ENCODE data around the gene CNGA2. TPM values are rescaled to one million over a fixed set of nuclear protein-coding genes. Genes with fewer than 3 reads are reported as not detected.

CNGA2 gene
- total RNA-seq, 1 donor from 2014 or later = not detected

DNA sequence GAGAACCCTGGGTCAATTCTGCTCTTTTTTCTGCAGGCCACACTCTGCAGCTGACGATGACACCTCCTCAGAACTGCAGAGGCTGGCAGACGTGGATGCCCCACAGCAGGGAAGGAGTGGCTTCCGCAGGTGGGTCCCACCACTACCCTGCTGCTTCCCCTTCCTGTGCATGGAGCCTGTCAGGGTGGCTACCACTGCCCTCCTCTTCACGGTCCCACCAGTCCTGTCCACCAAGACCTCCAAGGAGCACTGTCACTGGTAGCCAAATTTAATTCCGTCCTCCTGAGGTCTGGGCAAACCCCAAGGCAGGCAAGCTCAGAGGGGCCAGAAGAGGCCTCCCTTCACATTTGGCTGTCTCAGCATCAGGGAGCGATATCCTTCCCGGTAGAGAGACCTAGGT lies 4.2 kb downstream of the CNGA2 start:
- intact Hi-C loops (cut with DNase I) = no loop called here
- no peak overlapping the region for H3K27ac ChIP-seq
- DNase-seq (no peak), ATAC-seq (no peak)
- TF ChIP-seq, protein P1, sequence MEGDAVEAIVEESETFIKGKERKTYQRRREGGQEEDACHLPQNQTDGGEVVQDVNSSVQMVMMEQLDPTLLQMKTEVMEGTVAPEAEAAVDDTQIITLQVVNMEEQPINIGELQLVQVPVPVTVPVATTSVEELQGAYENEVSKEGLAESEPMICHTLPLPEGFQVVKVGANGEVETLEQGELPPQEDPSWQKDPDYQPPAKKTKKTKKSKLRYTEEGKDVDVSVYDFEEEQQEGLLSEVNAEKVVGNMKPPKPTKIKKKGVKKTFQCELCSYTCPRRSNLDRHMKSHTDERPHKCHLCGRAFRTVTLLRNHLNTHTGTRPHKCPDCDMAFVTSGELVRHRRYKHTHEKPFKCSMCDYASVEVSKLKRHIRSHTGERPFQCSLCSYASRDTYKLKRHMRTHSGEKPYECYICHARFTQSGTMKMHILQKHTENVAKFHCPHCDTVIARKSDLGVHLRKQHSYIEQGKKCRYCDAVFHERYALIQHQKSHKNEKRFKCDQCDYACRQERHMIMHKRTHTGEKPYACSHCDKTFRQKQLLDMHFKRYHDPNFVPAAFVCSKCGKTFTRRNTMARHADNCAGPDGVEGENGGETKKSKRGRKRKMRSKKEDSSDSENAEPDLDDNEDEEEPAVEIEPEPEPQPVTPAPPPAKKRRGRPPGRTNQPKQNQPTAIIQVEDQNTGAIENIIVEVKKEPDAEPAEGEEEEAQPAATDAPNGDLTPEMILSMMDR (IDR thresholded peaks at IDR 0.05) = no peak
- no peaks in the 10 kb centered on the region for H3K9me3 ChIP-seq
- no peaks in the 10 kb centered on the region for H3K36me3 ChIP-seq
- H3K4me1 ChIP-seq = no peaks in the 10 kb centered on the region
- H3K27me3 ChIP-seq (ENCODE audit: low read depth) = no peaks in the 10 kb centered on the region
- no peak overlapping the region for H3K4me3 ChIP-seq

DNA sequence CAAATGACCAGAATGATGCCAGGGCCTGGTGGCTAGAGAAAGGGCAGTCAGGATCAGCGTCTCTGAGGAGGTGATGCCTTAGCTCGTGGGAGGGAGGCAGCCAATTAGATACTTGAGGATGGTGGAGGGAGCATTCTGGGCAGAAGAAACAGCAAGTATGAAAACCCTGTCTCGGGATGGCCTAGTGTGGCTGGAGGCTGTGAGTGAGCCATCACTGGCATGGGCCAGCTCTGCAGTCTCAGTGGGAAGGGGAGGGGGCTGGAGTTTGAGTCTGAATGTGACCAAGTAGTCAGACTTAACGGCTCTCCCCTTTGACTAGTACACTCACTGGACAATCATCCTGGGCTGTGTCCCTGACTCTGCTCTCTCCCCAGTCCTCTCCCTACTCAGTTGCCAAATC lies 7.1 kb downstream of the CNGA2 start:
- TF ChIP-seq, protein P1 (IDR thresholded peaks at IDR 0.05) = no peak
- Histone ChIP-seq H3K36me3 (no peaks in the 10 kb centered on the region), H3K9me3 (no peaks in the 10 kb centered on the region), H3K4me1 (no peaks in the 10 kb centered on the region), H3K27me3 (ENCODE audit: low read depth) (no peaks in the 10 kb centered on the region), H3K4me3 (no peak overlapping the region), H3K27ac (no peak overlapping the region)
- ATAC-seq (no peak), DNase-seq (no peak)
- intact Hi-C loops (cut with DNase I) = no loop called here

DNA sequence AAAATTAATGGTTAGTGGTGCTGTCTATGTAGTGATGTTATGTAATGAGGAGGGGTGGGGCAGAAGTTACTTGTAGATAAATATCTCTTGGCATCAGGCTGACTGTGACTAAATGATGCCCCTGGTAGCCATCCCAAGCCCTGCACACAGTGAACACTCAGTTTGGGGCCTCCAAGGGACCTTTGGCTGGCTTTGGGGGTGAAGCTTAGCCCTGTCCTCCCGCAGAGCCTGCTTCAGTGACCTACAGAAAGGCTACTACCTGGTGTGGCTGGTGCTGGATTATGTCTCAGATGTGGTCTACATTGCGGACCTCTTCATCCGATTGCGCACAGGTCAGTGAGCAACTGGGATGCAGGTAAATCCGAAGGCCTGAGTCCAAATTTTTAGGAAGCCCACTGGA lies 7.8 kb downstream of the CNGA2 start:
- TF ChIP-seq, protein P1 (IDR thresholded peaks at IDR 0.05) = no peak
- H3K4me1 ChIP-seq = no peaks in the 10 kb centered on the region
- no peaks in the 10 kb centered on the region for H3K36me3 ChIP-seq
- intact Hi-C loops (cut with DNase I) = no loop called here
- no peaks in the 10 kb centered on the region for H3K9me3 ChIP-seq
- ATAC-seq = no peak
- H3K27me3 ChIP-seq (ENCODE audit: low read depth) = no peaks in the 10 kb centered on the region
- H3K4me3 ChIP-seq = no peak overlapping the region
- H3K27ac ChIP-seq = no peak overlapping the region
- DNase-seq = no peak

DNA sequence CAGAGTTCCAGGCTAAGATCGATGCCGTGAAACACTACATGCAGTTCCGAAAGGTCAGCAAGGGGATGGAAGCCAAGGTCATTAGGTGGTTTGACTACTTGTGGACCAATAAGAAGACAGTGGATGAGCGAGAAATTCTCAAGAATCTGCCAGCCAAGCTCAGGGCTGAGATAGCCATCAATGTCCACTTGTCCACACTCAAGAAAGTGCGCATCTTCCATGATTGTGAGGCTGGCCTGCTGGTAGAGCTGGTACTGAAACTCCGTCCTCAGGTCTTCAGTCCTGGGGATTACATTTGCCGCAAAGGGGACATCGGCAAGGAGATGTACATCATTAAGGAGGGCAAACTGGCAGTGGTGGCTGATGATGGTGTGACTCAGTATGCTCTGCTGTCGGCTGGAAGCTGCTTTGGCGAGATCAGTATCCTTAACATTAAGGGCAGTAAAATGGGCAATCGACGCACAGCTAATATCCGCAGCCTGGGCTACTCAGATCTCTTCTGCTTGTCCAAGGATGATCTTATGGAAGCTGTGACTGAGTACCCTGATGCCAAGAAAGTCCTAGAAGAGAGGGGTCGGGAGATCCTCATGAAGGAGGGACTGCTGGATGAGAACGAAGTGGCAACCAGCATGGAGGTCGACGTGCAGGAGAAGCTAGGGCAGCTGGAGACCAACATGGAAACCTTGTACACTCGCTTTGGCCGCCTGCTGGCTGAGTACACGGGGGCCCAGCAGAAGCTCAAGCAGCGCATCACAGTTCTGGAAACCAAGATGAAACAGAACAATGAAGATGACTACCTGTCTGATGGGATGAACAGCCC lies 9.3 kb downstream of the CNGA2 start:
- Histone ChIP-seq H3K36me3 (no peaks in the 10 kb centered on the region), H3K9me3 (no peaks in the 10 kb centered on the region), H3K27ac (no peak overlapping the region), H3K4me3 (no peak overlapping the region), H3K27me3 (ENCODE audit: low read depth) (no peaks in the 10 kb centered on the region), H3K4me1 (no peaks in the 10 kb centered on the region)
- DNase-seq = no peak
- intact Hi-C loops (cut with DNase I) = no loop called here
- TF ChIP-seq, protein P1 (IDR thresholded peaks at IDR 0.05) = no peak
- no peak for ATAC-seq

DNA sequence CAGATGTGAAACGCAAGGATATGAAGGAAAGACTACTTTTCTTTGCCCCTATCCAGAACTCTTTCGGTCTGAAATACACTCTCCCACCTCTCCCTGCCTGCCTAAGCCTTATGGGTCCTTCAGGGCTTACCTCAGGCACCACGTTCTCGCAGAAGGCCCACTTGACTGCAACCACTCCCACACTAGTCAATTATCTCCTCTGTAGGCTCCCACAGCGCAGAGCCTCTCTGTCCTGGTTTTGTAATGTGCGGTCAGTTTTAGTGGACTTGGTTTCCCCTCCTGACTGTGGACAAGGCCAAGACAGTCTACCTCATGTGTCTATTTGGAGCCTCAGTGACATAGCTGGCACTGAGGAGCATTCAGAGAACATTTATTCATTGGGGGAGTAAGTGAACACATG lies 11.1 kb downstream of the CNGA2 start:
- DNase-seq = no peak
- H3K27me3 ChIP-seq (ENCODE audit: low read depth) = no peaks in the 10 kb centered on the region
- intact Hi-C loops (cut with DNase I) = no loop called here
- H3K9me3 ChIP-seq = no peaks in the 10 kb centered on the region
- no peak overlapping the region for H3K27ac ChIP-seq
- ATAC-seq = no peak
- no peak overlapping the region for H3K4me3 ChIP-seq
- H3K36me3 ChIP-seq = no peaks in the 10 kb centered on the region
- H3K4me1 ChIP-seq = no peaks in the 10 kb centered on the region
- TF ChIP-seq, protein P1 (IDR thresholded peaks at IDR 0.05) = no peak

Measured in lower lobe of right lung (tissue), 2 donors.